Fibroblast of skin of scalp (primary cell): ENCODE measurements around the gene DPYSL3.
A peak's percentile ranks its signal among the peaks of the same experiment; 100 is the strongest.
"Not testable (repeated sequence)": the region's sequence is repeated elsewhere in the genome, so short reads cannot be mapped to it uniquely, and the experiment has no call there.

Experiments used
- DNase-seq: peaks from one replicate; pipeline ENCODE4 v3.0.0-alpha.2; 2013

DPYSL3 gene

DNA sequence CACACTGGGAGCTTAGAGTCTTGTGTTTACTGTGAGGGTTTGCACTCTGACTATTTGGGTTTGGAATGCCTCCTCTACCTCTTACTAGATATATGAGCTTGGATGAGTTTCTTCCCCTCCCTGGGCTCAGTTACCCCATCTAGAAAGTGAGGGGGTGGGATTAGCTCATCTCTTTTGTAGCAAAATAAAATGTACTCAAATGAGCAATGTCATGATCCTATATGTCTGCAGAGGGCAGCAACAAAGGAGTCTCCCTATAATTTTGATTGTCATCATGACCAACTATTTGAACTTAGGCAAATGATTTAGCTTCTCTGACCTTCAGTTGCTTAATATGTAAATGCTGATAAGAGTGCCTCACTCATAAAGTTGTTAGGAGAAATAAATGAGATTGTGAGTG is 109.0 kb downstream of the DPYSL3 start:
- DNase-seq, result no peak

DNA sequence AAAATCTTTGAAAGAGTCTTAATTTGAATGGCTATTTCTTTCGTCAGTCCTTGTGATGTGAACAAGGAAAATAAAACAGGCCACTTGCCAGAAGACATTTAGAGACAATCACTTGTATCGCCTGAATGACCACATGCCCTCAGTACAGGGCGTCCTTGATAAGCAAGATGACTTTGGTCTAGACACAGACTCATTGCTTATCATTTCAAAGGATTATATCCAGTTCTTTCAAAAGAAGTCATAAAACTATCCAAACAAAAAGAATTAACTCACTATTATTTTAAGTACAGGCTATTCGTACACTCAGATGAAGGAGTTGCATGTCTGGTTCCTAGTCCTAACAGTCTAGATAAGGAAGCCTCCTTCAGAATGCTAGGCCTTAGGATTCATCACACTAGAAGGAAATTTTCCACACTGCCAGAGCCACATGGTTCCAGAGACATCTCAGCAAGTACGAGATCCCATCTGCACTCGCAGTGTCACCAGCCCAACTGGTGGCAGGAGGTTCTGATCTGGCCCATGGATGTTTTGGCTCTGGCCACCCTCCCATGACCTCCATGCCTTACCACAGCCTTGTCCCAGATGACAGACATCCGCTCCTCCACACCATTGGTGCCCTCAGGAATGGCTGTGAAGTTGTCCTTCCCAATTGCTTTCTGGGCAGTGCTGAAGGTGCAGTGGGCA is 109.6 kb downstream of the DPYSL3 start:
- no peak for DNase-seq

DNA sequence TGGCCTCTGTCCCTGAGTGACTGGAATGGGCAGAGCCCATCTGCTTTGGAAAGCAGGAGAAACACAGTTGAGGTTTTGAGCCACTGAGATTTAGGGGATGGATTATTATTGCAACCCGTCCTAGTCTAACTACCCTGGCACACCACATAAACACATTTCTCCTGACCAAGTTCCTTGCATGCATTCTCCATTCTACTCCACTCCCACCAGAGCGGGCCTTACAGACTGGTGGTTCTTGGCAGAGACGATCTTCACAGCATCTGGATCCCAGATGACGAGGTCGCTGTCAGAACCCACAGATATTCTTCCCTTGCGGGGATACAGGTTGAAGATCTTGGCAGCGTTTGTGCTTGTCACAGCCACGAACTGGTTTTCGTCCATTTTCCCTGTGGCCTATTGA is 111.0 kb downstream of the DPYSL3 start:
- no peak for DNase-seq

DNA sequence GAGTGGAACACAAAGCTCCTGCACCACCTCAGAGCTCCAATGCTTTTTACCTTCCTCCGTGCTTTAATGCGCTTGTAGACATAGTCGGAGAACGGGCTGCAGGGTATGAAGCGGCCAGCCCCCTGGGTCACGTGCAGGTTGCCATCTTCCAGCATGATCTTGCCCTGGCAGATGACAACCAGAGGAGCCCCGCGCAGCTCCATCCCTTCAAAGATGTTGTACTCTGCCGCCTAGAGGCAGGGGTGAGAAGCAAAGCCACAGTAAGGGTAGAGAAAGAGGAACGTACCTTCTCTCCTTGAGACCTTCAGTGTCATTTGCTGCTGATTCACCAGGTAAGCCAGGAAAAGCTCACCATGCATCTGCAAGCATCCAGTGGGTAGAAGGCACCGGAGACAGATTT is 112.3 kb downstream of the DPYSL3 start:
- no peak for DNase-seq

DNA sequence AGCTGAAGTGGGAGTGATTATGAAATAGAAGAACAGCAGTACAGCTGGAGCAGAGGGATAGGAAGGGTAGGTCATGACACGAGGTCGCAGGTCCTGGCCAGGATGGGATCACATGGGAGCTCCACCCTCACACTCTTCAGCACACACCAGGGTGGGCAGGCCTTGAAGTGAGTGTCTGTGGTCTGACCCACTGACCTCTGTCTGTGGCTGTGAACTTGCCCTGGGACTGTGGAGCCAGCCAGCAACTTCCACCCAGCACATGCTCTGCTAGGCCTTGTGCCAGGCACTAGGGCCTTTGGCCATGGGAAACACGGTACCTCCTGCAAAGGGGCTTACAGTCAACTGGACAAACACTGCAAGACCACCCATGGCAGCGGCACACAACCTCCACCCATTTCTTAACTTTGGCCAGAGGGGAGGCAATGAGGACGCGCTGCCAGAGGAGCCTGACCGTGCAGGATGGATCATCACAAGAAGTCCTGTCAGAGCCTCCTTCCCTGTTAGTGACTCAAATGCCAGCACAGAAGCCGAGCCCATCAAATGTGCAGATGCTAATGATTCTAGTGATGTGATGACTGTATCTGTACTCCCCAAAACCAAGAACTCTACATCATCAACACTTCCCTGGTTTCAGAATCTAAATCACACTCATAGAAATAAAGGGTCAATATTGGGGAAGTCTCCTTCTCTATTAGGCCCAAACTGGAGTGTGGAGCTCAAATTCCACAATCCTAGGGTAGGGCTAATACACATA is 113.6 kb downstream of the DPYSL3 start:
- no peak for DNase-seq

DNA sequence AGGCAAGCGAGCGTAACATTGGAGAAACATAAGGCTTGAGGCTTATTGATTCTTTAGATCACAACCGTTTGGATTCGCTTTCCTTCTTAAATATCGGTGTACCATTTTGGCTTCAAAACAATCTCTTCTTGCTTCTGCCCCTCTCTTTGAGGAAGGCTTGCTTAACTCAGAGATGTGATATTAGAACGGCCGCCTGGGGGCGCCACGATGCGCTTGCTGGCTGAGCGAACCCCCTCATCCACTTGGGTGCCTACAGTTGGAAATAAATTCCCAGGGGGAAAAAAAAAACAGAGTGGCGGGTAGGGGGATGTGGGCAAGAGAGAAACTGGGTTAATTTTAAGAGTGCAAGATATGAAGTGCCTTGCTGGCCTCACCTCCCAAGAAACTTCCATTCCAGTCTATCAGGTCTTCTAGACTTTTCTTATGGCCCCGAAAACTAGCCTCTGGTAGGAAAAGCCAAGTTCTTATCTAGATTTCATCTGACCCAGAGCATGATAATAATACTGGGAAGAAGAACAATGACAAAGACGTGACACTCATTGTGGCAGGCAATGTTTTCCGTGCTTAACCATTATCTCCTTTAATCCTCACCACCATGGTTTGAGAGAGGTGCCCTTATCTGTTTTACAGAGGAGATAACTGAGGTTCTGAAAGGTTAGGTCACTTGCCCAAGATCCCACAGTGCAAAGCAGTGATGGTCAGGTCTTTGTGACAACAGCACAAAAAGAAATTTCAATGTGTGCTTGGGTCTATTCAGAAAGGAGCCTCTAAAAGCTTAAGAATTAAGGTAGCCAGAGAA is 115.8 kb downstream of the DPYSL3 start:
- no peak for DNase-seq

DNA sequence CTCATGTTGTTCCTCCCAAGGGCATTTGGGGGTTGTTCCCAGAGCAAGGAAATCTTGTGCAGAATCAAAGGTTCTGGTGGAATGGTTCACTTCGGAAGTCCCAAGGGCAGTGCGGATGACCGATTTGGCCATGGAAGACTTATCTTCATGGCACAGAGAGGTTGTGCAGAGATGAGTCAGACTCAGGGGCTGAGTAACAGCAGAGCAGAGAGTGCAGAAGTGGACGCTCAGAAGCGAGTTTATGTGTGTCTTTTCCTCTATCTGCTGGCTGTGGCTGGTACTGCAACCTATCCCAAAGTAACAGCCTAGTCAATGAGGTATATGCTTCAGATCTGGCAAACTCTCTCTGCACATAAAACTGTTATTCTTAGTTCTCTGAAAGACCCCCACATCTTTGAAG is 118.1 kb downstream of the DPYSL3 start:
- DNase-seq, result peak; percentile 71

DNA sequence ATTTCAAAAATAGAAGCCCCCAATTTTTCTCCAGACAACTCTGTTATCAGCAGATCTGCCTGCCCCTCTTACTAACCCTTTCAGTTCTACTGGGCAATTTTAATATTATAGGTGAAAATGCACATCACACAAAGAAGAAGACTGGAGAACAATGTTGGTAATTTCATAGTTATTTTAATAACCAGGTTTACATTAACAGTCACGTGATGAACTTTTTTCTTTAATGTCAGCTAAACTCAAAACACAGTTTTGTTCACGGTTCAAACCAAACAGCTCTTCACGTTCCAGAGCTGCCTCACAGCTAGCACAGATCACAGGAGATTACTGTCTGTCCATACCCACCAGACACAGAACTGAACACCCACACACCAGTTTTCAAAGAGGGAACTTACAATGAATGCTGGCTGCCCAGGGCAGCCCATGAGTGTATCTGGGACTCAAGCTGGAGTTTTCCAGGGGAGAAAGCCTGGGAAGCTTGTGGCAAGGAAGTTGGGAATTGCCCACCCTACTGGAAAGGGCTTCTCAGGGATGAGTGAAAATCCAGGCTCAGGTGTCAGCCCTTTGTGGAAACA is 119.1 kb downstream of the DPYSL3 start:
- DNase-seq, result no peak

DNA sequence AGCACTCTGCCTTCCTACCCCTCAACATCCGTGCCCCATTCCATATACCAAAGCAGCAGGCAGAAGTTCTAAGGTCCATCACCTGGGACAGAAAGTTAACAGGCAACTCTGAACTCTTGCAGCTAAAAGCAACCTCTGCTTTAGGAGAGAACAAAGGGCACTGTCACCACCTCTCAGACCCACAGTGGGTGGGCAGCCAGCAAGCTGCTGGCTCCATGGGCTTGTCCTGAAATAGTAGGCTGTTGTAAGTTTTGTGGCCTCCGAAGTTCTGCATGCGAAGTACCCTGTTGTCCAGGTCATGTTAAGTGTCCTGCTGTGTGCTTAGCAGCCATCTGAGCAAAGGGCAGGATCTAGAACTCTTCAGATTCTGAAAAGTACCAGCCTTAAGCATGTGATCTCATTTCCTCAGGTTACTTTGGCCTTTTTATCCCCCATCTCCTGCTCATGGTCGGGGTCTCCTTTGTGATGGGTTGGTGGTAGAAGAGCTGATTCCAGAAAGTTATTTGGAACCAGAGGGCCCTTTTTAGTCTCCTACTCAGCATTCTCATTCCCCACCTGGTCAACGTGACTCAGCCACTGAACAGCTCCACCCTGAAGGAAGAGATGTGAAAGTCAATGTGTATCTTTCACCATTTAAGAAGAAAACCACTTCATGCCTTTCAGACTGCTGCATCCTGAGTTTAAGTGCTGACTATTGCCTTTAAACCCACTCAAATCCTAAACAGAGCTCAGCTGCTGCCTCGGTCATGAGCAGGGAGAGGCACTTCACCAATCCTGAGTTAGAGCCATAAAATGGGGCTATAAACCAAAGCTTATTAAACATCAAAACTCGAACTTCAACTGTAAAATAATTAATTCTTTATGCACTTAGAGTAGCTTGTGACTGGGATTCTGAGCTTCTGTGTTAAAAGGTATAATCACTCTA is 121.4 kb downstream of the DPYSL3 start:
- DNase-seq, result no peak

DNA sequence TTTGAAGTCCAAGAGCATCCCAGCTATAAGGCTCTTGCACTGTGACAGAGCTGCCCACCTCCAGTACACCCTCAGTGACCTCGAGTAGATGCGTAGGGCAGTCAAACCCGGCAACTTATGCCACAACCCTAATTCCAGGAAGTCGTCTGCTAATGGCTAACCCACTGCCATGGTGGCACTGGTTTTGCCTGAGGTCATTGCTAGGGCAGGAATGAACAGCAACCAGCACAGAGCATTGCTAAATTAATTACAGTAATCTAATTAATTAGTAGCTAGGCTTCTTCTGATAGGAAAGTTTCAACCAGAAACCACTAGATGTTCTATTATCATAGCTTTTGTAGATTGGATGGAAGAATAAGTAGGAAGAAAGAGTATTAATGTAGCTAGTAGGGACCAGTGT is 122.8 kb downstream of the DPYSL3 start:
- DNase-seq, result no peak

DNA sequence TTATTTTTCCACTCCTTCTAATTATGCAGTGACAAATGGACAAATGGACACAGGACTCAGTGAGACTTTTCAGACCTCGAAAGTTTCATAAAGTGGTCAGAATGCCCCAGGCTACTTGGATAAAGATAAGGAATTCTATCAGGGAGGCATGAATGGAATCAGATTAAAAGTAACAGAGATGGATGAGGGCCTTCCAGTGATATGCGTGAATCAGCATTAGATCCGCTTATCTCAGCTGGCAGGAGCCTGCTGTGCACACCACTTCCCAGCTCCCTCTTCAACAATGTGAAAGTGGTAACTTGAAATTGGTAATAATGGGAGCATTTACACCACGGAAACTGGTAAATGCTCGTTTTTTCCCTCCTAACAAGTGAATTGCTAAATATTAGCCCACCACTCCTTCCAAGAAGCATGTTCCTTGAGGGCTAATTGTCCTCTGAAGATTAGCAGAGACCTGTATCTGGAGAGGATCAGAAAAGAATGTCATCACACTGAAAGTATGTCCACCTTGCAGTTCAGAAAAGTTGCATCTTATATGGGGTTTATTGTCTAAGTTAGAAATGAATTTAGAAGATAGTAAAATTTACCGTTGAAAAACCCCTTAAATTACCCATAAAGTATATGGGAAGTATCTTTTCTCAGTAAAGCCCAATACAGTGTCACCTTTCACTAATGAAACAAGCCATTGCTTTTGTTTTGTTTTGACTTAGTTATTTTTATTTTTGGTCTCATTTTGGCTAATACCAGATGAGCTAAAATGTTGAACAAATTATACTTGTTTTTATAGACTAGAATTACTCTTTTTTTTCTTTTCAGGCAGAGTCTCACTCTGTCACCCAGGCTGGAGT is 125.3 kb downstream of the DPYSL3 start:
- no peak for DNase-seq

DNA sequence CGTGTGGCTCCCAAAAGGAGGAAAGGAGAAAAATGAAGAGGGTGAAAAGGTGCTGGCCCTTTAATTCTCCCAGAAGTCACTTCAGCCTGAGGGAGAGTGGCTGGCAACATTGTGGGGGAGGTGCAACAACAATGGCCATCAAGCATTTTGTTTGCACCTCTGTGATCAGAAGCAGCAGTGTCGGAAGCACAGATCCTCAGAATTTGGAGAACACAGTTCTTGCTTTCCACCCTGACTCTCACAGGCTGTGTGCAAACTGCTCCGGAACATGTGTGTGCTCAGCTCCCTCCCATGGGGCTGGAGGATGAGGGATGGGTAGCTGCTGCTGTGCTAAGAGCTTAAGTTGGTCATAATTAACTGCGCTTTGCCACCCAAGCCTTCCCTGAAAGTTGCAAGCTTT is 127.1 kb downstream of the DPYSL3 start:
- DNase-seq, result peak; percentile 39

DNA sequence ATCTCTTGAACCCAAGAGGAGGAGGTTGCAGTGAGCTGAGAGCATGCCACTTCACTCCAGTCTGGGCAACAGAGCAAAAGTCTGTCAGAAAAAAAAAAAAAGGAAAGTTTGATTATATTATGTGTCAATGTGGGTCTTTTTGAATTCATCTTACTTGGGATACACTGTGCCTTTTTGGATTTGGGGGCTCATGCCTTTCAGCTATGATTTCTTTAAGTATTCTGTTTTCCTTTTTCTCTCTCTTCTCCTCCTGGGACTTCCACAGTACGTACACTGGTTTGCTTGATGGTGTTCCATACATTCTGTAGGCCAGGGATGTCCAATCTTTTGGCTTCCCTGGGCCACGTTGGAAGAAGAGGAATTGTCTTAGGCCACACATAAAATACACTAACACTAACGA is 128.3 kb downstream of the DPYSL3 start:
- no peak for DNase-seq

DNA sequence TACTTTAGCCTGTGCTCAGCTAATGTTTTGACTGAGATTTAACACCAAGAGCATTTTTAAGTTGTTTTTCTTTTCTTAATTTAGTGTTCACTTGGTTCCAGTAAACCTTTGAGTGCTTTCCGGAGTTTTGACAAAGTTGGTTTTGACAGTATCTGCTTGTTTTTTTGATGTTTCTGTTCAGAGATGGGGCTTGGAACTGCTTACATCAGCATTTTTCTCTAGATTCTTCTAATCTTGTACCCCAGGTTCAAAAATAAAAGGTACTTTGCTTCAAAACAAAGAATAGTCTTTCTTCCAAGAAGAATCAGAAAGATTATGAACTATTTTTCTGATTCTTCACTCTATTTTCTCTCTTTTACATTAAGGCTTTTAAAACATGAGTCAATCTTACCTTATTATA is 132.2 kb downstream of the DPYSL3 start:
- no peak for DNase-seq

DNA sequence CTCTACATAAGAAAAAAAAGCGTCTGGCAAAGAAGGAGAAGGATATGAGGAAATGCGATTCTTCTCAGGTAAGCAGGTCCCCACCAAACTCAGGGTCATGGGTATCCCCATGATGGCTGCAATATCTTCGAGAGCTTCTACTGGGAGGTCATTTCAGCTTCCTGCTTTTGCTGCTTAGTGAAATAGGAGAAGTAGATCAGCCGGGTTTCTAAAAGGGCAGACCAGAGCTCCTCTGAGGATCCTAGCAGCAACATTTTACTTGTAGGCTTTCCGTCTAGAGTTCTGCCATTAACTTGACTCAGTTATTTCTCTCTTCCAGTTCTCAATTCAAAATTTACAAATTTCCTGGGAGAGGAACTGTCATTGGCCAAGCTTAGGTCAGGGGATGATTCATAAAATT is 134.7 kb downstream of the DPYSL3 start:
- DNase-seq, result no peak

DNA sequence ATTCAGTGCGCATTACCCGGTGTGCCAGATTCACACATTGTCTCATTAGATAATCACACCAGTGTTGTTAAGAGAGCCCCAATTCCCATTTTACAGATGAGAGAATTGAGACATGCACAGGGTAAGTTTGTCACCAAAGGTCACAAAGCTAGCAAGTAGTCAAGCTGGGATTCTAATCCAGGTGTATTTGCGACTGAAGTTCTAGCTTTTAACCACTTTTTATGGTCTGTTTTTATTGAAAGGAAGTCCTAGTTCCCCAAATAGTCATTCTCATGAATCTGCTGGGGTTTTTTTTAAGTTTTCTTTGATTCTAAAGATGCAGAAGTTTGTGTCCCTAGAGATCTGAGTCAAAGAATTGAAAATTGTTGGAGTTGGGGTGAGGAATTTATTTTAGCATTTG is 136.5 kb downstream of the DPYSL3 start:
- DNase-seq, result no peak

DNA sequence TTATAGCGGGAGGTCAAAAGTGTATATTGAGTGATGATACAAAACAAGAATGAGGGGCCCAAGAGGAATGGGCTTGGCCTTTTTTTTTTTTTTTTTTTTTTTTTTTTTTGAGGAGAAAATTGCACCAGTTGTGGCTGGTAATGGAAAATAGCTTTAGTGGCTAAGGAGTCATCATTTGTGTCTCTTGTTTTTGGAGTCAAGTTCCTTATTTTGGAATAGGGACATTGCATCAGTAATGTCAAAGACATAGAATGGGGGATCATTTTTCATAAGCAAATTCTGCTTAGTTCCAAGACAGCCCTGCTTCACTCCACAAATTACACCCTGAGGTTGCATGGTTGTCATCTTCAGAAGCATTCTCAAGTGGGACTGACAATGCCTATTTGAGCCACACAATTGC is 137.7 kb downstream of the DPYSL3 start:
- DNase-seq, result no peak

DNA sequence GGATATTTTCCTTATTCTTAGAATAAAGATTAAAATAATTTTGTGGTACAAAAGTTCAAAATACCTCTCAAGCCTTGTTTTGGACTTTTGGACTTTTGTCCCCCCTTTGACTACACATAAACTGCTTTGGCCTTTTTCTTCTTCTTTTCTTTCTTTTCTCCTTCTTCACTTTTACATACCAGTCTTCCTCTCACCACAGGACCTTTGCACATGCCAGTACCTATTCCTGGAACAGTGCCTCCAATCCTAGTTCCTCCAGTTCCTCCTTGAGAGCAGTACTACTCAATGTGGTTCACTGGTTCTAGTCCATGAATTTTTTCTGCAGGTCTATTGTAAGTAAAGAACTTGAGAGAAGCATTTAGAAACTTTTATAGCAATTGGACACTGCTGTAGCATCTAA is 138.6 kb downstream of the DPYSL3 start:
- DNase-seq, result no peak

DNA sequence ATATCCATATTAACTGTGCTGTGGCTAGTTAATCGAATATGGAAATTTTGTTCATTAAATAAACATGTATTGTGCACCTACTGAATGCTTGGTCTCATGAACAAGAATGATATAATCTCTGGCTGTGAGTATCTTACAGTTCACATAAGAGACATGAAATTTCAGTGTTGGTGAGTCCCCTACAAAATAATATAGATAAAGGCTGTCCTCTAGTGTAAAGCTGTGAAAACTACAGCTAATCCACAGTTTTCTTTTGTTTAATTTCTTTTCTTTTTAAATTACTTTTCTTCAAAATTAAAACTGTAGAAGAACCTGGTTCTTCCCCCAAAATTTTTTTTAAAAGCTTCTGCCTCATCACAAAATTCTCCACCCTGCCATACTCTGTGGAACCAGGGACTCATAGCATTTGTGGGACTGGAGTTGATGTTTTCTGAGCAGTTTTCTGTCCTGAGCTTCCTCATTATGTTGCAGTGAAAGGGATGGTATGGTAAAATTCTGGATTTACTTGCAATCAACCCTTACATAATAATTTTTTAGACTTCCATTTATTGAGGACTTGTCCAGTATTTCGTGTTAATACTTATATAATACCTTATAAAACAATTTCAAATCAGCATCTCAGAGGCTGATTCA is 140.0 kb downstream of the DPYSL3 start:
- DNase-seq, result peak; percentile 12

DNA sequence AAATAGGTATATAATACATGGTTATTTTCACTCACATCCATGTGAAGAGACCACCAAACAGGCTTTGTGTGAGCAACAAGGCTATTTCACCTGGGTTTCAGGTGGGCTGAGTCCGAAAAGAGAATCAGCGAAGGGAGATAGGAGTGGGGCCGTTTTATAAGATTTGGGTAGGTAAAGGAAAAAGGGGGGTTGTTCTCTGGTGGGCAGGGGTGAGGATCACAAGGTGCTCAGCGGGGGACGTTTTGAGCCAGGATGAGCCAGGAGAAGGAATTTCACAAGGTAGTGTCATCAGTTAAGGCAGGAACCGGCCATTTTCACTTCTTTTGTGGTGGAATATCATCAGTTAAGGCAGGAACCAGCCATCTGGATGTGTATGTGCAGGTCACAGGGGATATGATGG is 142.5 kb downstream of the DPYSL3 start:
- not testable (repeated sequence) for DNase-seq
